ENCODE data around the gene PDIA6.
A peak's percentile ranks its signal among the peaks of the same experiment; 100 is the strongest.

The PDIA6 gene

GRCh38 chr2:10817413-10817812 lies 4.8 kb upstream of the PDIA6 start:
- peak; percentile 56 for ATAC-seq
- TF ChIP-seq ZNF565 (CRISPR knock-in tag; conservative IDR thresholded peaks at IDR 0.05; ENCODE audit: low read depth) (no peak), CSDC2 (CRISPR knock-in tag; IDR thresholded peaks at IDR 0.05) (no peak), TOX (CRISPR knock-in tag; IDR thresholded peaks at IDR 0.05; ENCODE audit: borderline replicate concordance) (no peak), OSR1 (CRISPR knock-in tag; IDR thresholded peaks at IDR 0.05) (no peak), TSHZ2 (CRISPR knock-in tag; IDR thresholded peaks at IDR 0.05) (no peak), ZC3H10 (CRISPR knock-in tag; IDR thresholded peaks at IDR 0.05) (no peak), ZFP3 (CRISPR knock-in tag; IDR thresholded peaks at IDR 0.05) (no peak), RARB (CRISPR knock-in tag; IDR thresholded peaks at IDR 0.05) (no peak), ZNF8 (CRISPR knock-in tag; IDR thresholded peaks at IDR 0.05) (no peak), BACH2 (CRISPR knock-in tag; IDR thresholded peaks at IDR 0.05; ENCODE audit: borderline replicate concordance) (no peak)
- TF ChIP-seq, protein P1, sequence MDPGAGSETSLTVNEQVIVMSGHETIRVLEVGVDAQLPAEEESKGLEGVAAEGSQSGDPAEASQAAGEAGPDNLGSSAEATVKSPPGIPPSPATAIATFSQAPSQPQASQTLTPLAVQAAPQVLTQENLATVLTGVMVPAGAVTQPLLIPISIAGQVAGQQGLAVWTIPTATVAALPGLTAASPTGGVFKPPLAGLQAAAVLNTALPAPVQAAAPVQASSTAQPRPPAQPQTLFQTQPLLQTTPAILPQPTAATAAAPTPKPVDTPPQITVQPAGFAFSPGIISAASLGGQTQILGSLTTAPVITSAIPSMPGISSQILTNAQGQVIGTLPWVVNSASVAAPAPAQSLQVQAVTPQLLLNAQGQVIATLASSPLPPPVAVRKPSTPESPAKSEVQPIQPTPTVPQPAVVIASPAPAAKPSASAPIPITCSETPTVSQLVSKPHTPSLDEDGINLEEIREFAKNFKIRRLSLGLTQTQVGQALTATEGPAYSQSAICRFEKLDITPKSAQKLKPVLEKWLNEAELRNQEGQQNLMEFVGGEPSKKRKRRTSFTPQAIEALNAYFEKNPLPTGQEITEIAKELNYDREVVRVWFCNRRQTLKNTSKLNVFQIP (CRISPR knock-in tag; IDR thresholded peaks at IDR 0.05; ENCODE audit: borderline replicate concordance, low read depth): no peak
- TF ChIP-seq, protein P2, sequence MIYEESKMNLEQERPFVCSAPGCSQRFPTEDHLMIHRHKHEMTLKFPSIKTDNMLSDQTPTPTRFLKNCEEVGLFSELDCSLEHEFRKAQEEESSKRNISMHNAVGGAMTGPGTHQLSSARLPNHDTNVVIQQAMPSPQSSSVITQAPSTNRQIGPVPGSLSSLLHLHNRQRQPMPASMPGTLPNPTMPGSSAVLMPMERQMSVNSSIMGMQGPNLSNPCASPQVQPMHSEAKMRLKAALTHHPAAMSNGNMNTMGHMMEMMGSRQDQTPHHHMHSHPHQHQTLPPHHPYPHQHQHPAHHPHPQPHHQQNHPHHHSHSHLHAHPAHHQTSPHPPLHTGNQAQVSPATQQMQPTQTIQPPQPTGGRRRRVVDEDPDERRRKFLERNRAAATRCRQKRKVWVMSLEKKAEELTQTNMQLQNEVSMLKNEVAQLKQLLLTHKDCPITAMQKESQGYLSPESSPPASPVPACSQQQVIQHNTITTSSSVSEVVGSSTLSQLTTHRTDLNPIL (CRISPR knock-in tag; IDR thresholded peaks at IDR 0.05; ENCODE audit: low read depth): no peak

- no peak for ATAC-seq
- TF ChIP-seq PPARA (CRISPR knock-in tag; IDR thresholded peaks at IDR 0.05; ENCODE audit: borderline replicate concordance): no peak
- TF ChIP-seq BACH2 (CRISPR knock-in tag; IDR thresholded peaks at IDR 0.05; ENCODE audit: borderline replicate concordance): no peak
- TF ChIP-seq GLIS3 (CRISPR knock-in tag; IDR thresholded peaks at IDR 0.05): no peak
- TF ChIP-seq TSHZ2 (CRISPR knock-in tag; IDR thresholded peaks at IDR 0.05): no peak
- TF ChIP-seq CSDC2 (CRISPR knock-in tag; IDR thresholded peaks at IDR 0.05): no peak
- TF ChIP-seq ISL1 (CRISPR knock-in tag; IDR thresholded peaks at IDR 0.05): no peak
- TF ChIP-seq TOX (CRISPR knock-in tag; IDR thresholded peaks at IDR 0.05; ENCODE audit: borderline replicate concordance): no peak
- TF ChIP-seq, protein P1 (CRISPR knock-in tag; IDR thresholded peaks at IDR 0.05; ENCODE audit: borderline replicate concordance, low read depth): no peak
- TF ChIP-seq OSR1 (CRISPR knock-in tag; IDR thresholded peaks at IDR 0.05): no peak
- no peak for TF ChIP-seq ARNTL (CRISPR knock-in tag; IDR thresholded peaks at IDR 0.05; ENCODE audit: borderline replicate concordance, low read depth)
- no peak for TF ChIP-seq SNAI2 (CRISPR knock-in tag; IDR thresholded peaks at IDR 0.05)
- no peak for TF ChIP-seq ZFP3 (CRISPR knock-in tag; IDR thresholded peaks at IDR 0.05)
- no peak for TF ChIP-seq ZNF8 (CRISPR knock-in tag; IDR thresholded peaks at IDR 0.05)
- no peak for TF ChIP-seq ZC3H10 (CRISPR knock-in tag; IDR thresholded peaks at IDR 0.05)
- no peak for TF ChIP-seq ZFP30 (CRISPR knock-in tag; IDR thresholded peaks at IDR 0.05)
- TF ChIP-seq TCF4 (CRISPR knock-in tag; IDR thresholded peaks at IDR 0.05; ENCODE audit: borderline replicate concordance): no peak; the same call in 1 of the 2 replicates
- TF ChIP-seq RARB (CRISPR knock-in tag; IDR thresholded peaks at IDR 0.05): no peak
- no peak for TF ChIP-seq ESRRG (CRISPR knock-in tag; IDR thresholded peaks at IDR 0.05)
These were observed 2.2 kb upstream of the PDIA6 start for GRCh38 chr2:10814571-10815331.

Data from SK-N-SH treated with all-trans-retinoic acid at 6 μM for 48 hours (cell line).